Osteocyte (in vitro differentiated cells): ENCODE measurements around the gene PDE10A. TPM values are rescaled to one million over a fixed set of nuclear protein-coding genes. Genes with fewer than 3 reads are reported as not detected.

Experiments used
- DNase-seq: peaks from one replicate; pipeline ENCODE4 v3.0.0; 2021; ENCODE audit warnings: mixed read lengths; ENCODE audit not compliant: unreplicated experiment; ENCODE audit errors: extremely low spot score
- H3K27ac Mint-ChIP-seq: one replicate; pipeline ENCODE4 v1.8.0; 2021; ENCODE audit warnings: mild to moderate bottlenecking, mixed read lengths; ENCODE audit not compliant: unreplicated experiment
- H3K27me3 Mint-ChIP-seq: one replicate; pipeline ENCODE4 v1.8.0; 2021; ENCODE audit warnings: mixed read lengths; ENCODE audit not compliant: unreplicated experiment
- H3K36me3 Mint-ChIP-seq: one replicate; pipeline ENCODE4 v1.8.0; 2021; ENCODE audit warnings: mixed read lengths; ENCODE audit not compliant: unreplicated experiment
- H3K4me1 Mint-ChIP-seq: one replicate; pipeline ENCODE4 v1.8.0; 2021; ENCODE audit warnings: mixed read lengths; ENCODE audit not compliant: unreplicated experiment
- H3K4me3 Mint-ChIP-seq: one replicate; pipeline ENCODE4 v1.8.0; 2021; ENCODE audit warnings: mild to moderate bottlenecking, moderate library complexity, mixed read lengths; ENCODE audit not compliant: unreplicated experiment
- H3K9me3 Mint-ChIP-seq: one replicate; pipeline ENCODE4 v1.8.0; 2021; ENCODE audit warnings: mixed read lengths; ENCODE audit not compliant: unreplicated experiment
- total RNA-seq: library from RNA; stranded (reverse); gene quantifications from 2 replicates; pipeline ENCODE4 v1.2.1, GENCODE V29; 2021
- TF ChIP-seq, protein P1 (sequence below): fragments of 200-600 bp; sonication (generic); IDR thresholded peaks from 2 replicates; pipeline ENCODE4 v1.5.0; 2021; ENCODE audit warnings: antibody characterized with exemption, mild to moderate bottlenecking, moderate library complexity

Gene PDE10A
- total RNA-seq, 1 donor from 2014 or later: 9.8 TPM

DNA sequence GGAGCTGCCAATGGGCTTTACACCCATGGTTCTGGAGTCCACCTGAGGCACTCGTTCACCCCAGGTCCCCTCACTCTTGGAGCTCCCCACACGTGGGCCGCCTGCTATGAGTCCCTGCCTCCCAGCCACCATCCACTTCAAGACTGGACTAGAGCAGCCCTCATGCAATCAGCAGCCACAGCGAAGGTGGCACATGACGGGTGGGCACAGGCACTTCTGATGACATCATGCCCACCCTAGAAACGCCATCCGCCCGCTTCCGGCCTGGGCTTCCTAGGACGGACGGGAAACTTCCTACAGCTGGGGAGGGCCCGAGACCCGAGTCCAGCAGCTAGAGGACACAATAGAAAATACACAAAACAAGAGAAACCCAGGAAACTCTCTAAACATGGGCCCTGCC, 85.5 kb downstream of the PDE10A start:
- no peak overlapping the region for H3K4me3 Mint-ChIP-seq
- H3K27me3 Mint-ChIP-seq: no peaks in the 10 kb centered on the region
- no peak for DNase-seq
- H3K36me3 Mint-ChIP-seq: no peaks in the 10 kb centered on the region
- H3K27ac Mint-ChIP-seq: no peak overlapping the region
- TF ChIP-seq, protein P1, sequence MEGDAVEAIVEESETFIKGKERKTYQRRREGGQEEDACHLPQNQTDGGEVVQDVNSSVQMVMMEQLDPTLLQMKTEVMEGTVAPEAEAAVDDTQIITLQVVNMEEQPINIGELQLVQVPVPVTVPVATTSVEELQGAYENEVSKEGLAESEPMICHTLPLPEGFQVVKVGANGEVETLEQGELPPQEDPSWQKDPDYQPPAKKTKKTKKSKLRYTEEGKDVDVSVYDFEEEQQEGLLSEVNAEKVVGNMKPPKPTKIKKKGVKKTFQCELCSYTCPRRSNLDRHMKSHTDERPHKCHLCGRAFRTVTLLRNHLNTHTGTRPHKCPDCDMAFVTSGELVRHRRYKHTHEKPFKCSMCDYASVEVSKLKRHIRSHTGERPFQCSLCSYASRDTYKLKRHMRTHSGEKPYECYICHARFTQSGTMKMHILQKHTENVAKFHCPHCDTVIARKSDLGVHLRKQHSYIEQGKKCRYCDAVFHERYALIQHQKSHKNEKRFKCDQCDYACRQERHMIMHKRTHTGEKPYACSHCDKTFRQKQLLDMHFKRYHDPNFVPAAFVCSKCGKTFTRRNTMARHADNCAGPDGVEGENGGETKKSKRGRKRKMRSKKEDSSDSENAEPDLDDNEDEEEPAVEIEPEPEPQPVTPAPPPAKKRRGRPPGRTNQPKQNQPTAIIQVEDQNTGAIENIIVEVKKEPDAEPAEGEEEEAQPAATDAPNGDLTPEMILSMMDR: no peak
- H3K4me1 Mint-ChIP-seq: peaks cover 12% of the 10 kb centered on the region
- H3K9me3 Mint-ChIP-seq: no peaks in the 10 kb centered on the region

DNA sequence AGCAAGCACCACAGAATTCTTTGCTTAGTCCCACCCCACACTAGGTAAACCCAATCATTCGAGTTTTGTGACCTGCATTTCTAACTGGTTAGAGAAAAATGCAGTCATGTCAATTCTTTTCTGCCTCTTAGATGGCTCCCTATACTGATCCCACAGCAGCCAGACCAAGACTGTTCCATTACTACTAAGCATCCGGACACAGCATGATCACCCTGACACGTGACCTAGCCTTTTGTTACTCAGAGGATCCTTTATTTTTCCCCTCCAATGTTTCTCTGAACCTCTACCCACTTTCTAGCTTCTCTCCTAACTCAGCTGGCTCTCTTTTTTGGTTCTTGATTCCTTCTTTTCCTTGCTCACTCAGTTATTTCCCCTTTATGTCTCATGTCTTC, 87.9 kb downstream of the PDE10A start:
- Mint-ChIP-seq H3K36me3 (no peaks in the 10 kb centered on the region), H3K4me1 (peaks cover 17% of the 10 kb centered on the region), H3K27ac (no peak overlapping the region), H3K4me3 (no peak overlapping the region), H3K27me3 (no peaks in the 10 kb centered on the region), H3K9me3 (peaks cover 3% of the 10 kb centered on the region)
- TF ChIP-seq, protein P1: no peak
- no peak for DNase-seq

DNA sequence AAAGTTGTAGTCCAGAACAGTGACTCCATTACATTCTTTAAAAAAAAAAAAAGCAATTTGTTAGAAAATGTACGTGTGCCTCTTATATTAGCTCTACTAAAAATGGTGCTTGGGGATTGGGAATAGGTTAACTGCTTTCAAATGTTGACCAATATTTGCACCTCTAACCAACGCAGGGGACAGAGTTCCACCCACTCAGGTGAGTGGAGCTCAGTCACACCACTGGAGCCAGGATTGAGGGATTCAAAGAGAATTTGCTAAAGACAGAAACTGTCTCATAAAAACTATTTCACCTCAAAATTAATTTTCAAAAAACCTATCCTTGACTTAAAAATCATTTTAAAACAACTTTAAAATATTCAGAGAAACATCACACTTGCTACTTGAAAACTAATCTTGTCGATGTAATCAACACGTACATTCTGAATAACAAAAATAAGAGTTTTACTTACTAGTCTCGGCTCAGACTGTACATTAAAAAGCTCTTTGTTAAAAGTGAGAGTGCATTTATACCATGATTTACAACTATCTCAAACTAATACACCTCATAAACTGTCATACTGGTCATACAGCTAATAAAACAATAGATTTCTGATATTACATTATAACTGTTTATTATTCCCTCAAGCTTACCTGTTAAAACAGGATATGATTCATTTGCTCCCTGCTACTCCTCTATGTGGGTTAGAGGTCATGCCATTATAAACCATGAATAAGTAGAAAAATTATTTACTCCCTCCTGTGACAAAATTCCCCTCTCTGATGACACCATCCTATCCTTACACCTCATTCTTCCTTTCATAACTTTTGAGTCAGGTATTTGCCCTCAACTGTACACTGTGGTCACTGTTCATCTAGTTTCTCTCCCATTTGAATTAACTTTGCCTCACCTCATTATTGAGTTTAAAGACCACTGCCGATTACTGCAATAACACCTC, 88.6 kb downstream of the PDE10A start:
- TF ChIP-seq, protein P1: no peak
- DNase-seq: no peak
- Mint-ChIP-seq H3K4me1 (peaks cover 17% of the 10 kb centered on the region), H3K4me3 (no peak overlapping the region), H3K36me3 (no peaks in the 10 kb centered on the region), H3K27ac (no peak overlapping the region), H3K27me3 (no peaks in the 10 kb centered on the region), H3K9me3 (peaks cover 3% of the 10 kb centered on the region)

DNA sequence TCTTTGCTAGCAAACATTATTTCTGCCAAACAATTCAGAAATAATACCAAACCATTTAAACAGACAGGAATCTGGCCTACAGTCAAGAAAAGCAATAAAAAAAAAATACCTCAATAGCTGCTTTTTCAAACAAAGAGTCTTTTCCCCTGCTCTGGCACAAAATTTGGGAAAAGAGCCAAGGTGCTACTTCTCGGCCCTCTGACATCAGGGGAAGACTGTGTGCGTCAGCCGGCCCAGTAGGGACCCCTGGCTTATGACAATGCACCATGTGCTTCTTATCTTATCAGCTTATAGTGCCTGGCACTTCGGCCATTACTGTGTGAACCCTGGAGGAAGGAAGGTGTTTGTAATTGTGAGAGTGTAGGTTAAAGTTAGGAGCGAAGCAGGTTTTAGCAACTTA, 89.4 kb downstream of the PDE10A start:
- no peak for DNase-seq
- TF ChIP-seq, protein P1: no peak

DNA sequence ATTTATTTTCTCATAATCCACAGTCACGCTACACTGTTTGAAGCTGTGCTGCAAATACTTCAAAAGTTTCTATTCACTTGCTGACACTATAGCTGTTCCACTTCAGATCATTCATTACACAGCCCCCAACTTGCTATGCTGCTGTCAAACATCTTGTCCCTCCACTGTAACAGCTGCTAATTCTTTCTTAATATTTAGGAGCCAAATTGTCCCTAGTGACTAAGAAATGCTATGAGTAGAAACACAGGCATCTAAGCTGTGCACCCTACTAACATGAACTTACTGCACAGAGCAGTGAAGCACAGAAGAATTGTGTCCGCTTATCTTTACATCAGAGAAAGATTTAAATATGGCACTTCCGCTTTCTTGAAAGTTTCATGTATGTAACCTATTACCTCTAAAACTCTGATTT, 91.3 kb downstream of the PDE10A start:
- H3K36me3 Mint-ChIP-seq: no peaks in the 10 kb centered on the region
- no peak for DNase-seq
- TF ChIP-seq, protein P1: no peak
- no peak overlapping the region for H3K27ac Mint-ChIP-seq
- no peak overlapping the region for H3K4me3 Mint-ChIP-seq
- no peaks in the 10 kb centered on the region for H3K27me3 Mint-ChIP-seq
- peaks cover 17% of the 10 kb centered on the region for H3K4me1 Mint-ChIP-seq
- peaks cover 3% of the 10 kb centered on the region for H3K9me3 Mint-ChIP-seq

More for the DNA sequence above, 89.4 kb downstream of the PDE10A start:
- Mint-ChIP-seq H3K27me3 (no peaks in the 10 kb centered on the region), H3K36me3 (no peaks in the 10 kb centered on the region), H3K27ac (peak overlapping the region; percentile 90), H3K9me3 (peaks cover 3% of the 10 kb centered on the region), H3K4me3 (no peak overlapping the region), H3K4me1 (peaks cover 17% of the 10 kb centered on the region)
